ENCODE data around the gene DCAF11. TPM values are rescaled to one million over a fixed set of nuclear protein-coding genes. Genes with fewer than 3 reads are reported as not detected.

The DCAF11 gene
- total and polyA plus RNA-seq, 2 of the 13 experiments (the other 11 are each of a cell fraction or from before 2014, with no cell fraction given): 150 to 257 TPM

DNA sequence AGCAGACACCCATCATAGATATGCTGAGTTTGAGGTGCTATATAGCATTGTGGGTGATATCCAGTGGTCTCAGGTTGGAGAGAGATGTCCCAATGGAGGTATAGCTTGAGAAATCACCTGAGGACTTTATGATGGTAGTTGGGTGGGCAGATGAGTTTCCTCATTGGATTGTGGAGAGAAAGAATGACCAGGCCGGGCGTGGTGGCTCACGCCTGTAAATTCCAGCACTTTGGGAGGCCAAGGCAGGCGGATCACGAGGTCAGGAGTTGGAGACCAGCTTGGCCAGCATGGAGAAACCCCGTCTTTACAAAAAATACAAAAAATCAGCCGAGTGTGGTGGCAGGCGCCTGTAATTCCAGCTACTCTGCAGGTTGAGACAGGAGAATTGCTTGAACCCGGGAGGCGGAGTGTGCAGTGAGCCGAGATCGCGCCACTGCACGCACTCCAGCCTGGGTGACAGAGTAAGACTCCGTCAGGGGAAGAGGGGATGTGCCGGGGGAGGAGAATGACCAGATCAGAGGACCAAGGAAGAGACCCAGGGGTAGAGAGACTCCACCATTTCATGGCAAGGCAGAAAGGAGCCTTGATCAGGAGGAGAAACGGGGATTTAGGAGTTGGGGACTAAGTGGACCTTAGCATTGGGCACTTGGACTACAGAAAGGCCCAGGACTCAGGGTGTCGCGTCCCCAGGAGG lies 21.2 kb upstream of the DCAF11 start (continued):
- TF ChIP-seq RERE (CRISPR knock-in tag; IDR thresholded peaks at IDR 0.05; ENCODE audit: low read depth) (no peak), ZNF414 (CRISPR knock-in tag; IDR thresholded peaks at IDR 0.05) (no peak), ZNF605 (CRISPR knock-in tag; IDR thresholded peaks at IDR 0.05) (no peak), THRA (CRISPR knock-in tag; IDR thresholded peaks at IDR 0.05; ENCODE audit: borderline replicate concordance) (no peak), ZNF224 (CRISPR knock-in tag; IDR thresholded peaks at IDR 0.05) (no peak), ZBTB7A (CRISPR knock-in tag; IDR thresholded peaks at IDR 0.05) (no peak), NR3C1 (CRISPR knock-in tag; IDR thresholded peaks at IDR 0.05) (no peak), HDAC1 (CRISPR knock-in tag; IDR thresholded peaks at IDR 0.05) (no peak), ZNF749 (CRISPR knock-in tag; IDR thresholded peaks at IDR 0.05; ENCODE audit: borderline replicate concordance) (no peak), JUND (CRISPR knock-in tag; IDR thresholded peaks at IDR 0.05) (no peak), HNRNPH1 (optimal IDR thresholded peaks at IDR 0.05; ENCODE audit: low read depth, low read length) (no peak), TP53 (CRISPR knock-in tag; conservative IDR thresholded peaks at IDR 0.05) (no peak), ZSCAN30 (CRISPR knock-in tag; IDR thresholded peaks at IDR 0.05) (no peak), GFI1 (CRISPR knock-in tag; IDR thresholded peaks at IDR 0.05; ENCODE audit: borderline replicate concordance) (no peak), IRF9 (CRISPR knock-in tag; IDR thresholded peaks at IDR 0.05; ENCODE audit: borderline replicate concordance) (0 out of 2 replicates have a peak, but pooled peaks have one; percentile 17), SRSF1 (optimal IDR thresholded peaks at IDR 0.05; ENCODE audit: low read depth, low read length) (no peak)
- TF ChIP-seq, protein P1, sequence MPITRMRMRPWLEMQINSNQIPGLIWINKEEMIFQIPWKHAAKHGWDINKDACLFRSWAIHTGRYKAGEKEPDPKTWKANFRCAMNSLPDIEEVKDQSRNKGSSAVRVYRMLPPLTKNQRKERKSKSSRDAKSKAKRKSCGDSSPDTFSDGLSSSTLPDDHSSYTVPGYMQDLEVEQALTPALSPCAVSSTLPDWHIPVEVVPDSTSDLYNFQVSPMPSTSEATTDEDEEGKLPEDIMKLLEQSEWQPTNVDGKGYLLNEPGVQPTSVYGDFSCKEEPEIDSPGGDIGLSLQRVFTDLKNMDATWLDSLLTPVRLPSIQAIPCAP (CRISPR knock-in tag; IDR thresholded peaks at IDR 0.05; ENCODE audit: low read depth): 0 out of 2 replicates have a peak, but pooled peaks have one; percentile 10
- TF ChIP-seq, protein P2, sequence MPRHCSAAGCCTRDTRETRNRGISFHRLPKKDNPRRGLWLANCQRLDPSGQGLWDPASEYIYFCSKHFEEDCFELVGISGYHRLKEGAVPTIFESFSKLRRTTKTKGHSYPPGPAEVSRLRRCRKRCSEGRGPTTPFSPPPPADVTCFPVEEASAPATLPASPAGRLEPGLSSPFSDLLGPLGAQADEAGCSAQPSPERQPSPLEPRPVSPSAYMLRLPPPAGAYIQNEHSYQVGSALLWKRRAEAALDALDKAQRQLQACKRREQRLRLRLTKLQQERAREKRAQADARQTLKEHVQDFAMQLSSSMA (CRISPR knock-in tag; IDR thresholded peaks at IDR 0.05): peak; percentile 64; the same call in 1 of the 2 replicates
